OCI-LY1 (cell line): ENCODE measurements around the gene TAF6.

Source experiments
- H2AFZ ChIP-seq: fragments of 200-600 bp; sonication (generic), shearing (Covaris generic); 2 replicates; pipeline ENCODE4 v1.6.0; 2014; ENCODE audit warnings: antibody characterized with exemption, mild to moderate bottlenecking, low read length
- H3F3A ChIP-seq: fragments of 200-600 bp; sonication (generic), shearing (Covaris generic); 2 replicates; pipeline ENCODE4 v1.6.0; 2014; ENCODE audit warnings: mild to moderate bottlenecking, antibody characterized with exemption, low read length, moderate library complexity; ENCODE audit not compliant: insufficient read depth
- H3K27ac ChIP-seq: fragments of 200-600 bp; sonication (generic); 2 replicates; pipeline ENCODE4 v1.5.1; 2014; ENCODE audit warnings: low read length, mixed run types, mild to moderate bottlenecking, low read depth; ENCODE audit not compliant: poor library complexity, severe bottlenecking
- H3K27me3 ChIP-seq: fragments of 200-600 bp; sonication (generic); 2 replicates; pipeline ENCODE4 v1.6.0; 2014; ENCODE audit warnings: antibody characterized with exemption, mild to moderate bottlenecking, low read length, moderate library complexity; ENCODE audit not compliant: insufficient read depth
- H3K36me3 ChIP-seq: fragments of 200-600 bp; sonication (generic); 2 replicates; pipeline ENCODE4 v1.6.1; 2014; ENCODE audit warnings: mild to moderate bottlenecking, antibody characterized with exemption, low read length, moderate library complexity, mixed read lengths; ENCODE audit not compliant: insufficient read depth
- H3K4me1 ChIP-seq: fragments of 200-600 bp; sonication (generic); 2 replicates; pipeline ENCODE4 v1.5.1; 2014; ENCODE audit warnings: mild to moderate bottlenecking, low read length, moderate library complexity; ENCODE audit not compliant: insufficient read depth, severe bottlenecking
- H3K4me2 ChIP-seq: fragments of 200-600 bp; sonication (generic), shearing (Covaris generic); 2 replicates; pipeline ENCODE4 v1.6.1; 2014; ENCODE audit warnings: low read length
- H3K4me3 ChIP-seq: fragments of 200-600 bp; sonication (generic); 2 replicates; pipeline ENCODE4 v1.5.1; 2014; ENCODE audit warnings: low read length, low read depth, mild to moderate bottlenecking, mixed read lengths; ENCODE audit not compliant: poor library complexity, severe bottlenecking
- H3K79me2 ChIP-seq: fragments of 200-600 bp; shearing (Covaris generic); 2 replicates; pipeline ENCODE4 v1.6.1; 2016; ENCODE audit warnings: mixed run types, low read length, mixed read lengths; ENCODE audit not compliant: insufficient read depth
- H3K9ac ChIP-seq: fragments of 200-600 bp; sonication (generic), shearing (Covaris generic); 2 replicates; pipeline ENCODE4 v1.6.1; 2014; ENCODE audit warnings: mild to moderate bottlenecking, low read length, mixed read lengths
- H3K9me2 ChIP-seq: fragments of 200-600 bp; sonication (generic), shearing (Covaris generic); 2 replicates; pipeline ENCODE4 v1.6.1; 2014; ENCODE audit warnings: low read depth, mild to moderate bottlenecking, low read length, mixed read lengths
- H3K9me3 ChIP-seq: fragments of 200-600 bp; shearing (Covaris generic); 2 replicates; pipeline ENCODE4 v1.6.1; 2014; ENCODE audit warnings: low read length, mixed read lengths
- H4K20me1 ChIP-seq: fragments of 200-600 bp; sonication (generic), shearing (Covaris generic); 2 replicates; pipeline ENCODE4 v1.6.0; 2016; ENCODE audit warnings: mild to moderate bottlenecking, low read length; ENCODE audit not compliant: insufficient read depth
- CTCF ChIP-seq: fragments of 200-600 bp; sonication (generic), shearing (Covaris generic); IDR thresholded peaks from 2 replicates; pipeline ENCODE4 v1.5.1; 2017; ENCODE audit warnings: mild to moderate bottlenecking, antibody characterized with exemption, low read length, moderate library complexity, mixed read lengths
- EZH2 ChIP-seq: fragments of 200-600 bp; sonication (generic), shearing (Covaris generic); IDR thresholded peaks from 2 replicates; pipeline ENCODE4 v1.8.0; 2017; ENCODE audit warnings: borderline replicate concordance, mixed run types, mild to moderate bottlenecking, antibody characterized with exemption, low read length, moderate library complexity, mixed read lengths

Gene TAF6

DNA sequence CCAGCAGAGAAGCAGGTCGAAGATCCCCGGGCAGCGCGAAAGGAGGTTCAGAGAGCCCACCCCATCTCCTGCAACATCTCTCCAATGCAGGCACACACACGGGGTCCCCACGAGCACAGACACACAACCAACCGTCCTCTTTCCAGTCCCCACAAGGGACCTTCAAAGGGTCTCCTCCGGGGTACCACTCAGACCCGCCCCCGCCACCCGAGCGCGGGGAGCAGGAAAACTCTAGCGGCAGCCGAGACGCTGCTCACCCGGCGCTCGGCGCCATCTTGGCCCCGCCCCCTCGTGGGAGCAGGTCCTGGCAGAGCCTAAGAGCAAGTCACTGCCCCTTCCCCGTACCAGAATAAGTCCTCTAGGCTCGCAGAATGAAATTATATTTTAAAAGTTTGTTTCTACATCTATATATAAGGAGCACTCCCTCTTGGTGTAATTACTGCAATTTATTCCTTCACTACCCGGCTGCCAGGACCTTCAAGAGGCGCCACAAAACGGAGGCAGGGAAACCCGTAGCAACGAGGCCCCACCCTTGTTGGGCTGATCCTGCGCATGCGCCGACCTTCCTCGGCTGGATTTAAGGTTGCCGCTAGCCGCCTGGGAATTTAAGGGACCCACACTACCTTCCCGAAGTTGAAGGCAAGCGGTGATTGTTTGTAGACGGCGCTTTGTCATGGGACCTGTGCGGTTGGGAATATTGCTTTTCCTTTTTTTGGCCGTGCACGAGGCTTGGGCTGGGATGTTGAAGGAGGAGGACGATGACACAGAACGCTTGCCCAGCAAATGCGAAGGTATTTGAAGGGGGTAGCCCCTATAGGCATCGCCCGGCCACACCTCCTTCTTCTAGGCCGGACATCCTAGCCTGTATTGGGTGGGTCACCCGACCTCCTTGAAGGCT, at the start of gene TAF6, which contains the start of gene CNPY4:
Gene TAF6, minus strand, starts transcription at position 287 of the 898 bp plus-strand sequence. CDS start 5,149 bp downstream, outside the sequence.
Gene CNPY4, plus strand, starts transcription at position 563 of the 898 bp plus-strand sequence. Its CDS starts 111 bp downstream, at position 674.
- H3K4me1 ChIP-seq: peaks cover 29% of the 10 kb centered on the region
- no peaks in the 10 kb centered on the region for H3F3A ChIP-seq
- no peaks in the 10 kb centered on the region for H3K27me3 ChIP-seq
- H3K79me2 ChIP-seq: no peaks in the 10 kb centered on the region
- no peaks in the 10 kb centered on the region for H4K20me1 ChIP-seq
- H3K9me3 ChIP-seq: no peaks in the 10 kb centered on the region
- peak within 1 kb of the TSS; percentile 78 for H3K9ac ChIP-seq
- H3K27ac ChIP-seq: peak within 1 kb of the TSS; percentile 76
- no peaks in the 10 kb centered on the region for H3K9me2 ChIP-seq
- H3K36me3 ChIP-seq: peaks cover 6% of the 10 kb centered on the region; the same call in 1 of the 2 replicates
- H2AFZ ChIP-seq: no peak within 1 kb of the TSS
- peak within 1 kb of the TSS; percentile 75 for H3K4me3 ChIP-seq
- peak within 1 kb of the TSS; percentile 79 for H3K4me2 ChIP-seq
- TF ChIP-seq CTCF: no peak
- no peak for TF ChIP-seq EZH2

DNA sequence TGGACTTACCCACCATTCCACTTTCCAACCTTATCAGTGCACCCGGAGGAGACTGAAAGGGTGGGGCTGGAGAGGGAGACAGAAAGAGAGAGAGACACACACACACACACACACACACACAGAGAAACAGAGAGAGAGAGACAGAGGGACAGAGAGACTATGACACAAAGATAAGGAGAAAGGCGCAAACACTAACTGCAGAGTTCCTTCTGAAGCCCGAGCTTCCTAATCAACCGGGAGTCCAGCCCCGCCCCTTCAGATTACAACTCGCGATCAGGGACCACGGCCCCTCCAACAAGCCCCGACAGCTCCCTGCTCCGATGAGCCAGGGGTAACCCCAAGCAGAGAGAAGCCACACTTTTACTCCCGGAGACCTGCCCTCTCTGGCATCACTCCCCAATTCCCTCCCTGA, 48.8 kb upstream of the TAF6 start:
- peak overlapping the region; percentile 31; the same call in 1 of the 2 replicates for H3K4me2 ChIP-seq
- H3K36me3 ChIP-seq: no peaks in the 10 kb centered on the region
- no peak overlapping the region for H3K4me3 ChIP-seq
- H4K20me1 ChIP-seq: no peaks in the 10 kb centered on the region
- TF ChIP-seq EZH2 (no peak), CTCF (no peak)
- H3F3A ChIP-seq: no peaks in the 10 kb centered on the region; the same call in 1 of the 2 replicates
- H3K9me3 ChIP-seq: no peaks in the 10 kb centered on the region
- H3K9me2 ChIP-seq: no peaks in the 10 kb centered on the region
- H3K27ac ChIP-seq: no peak overlapping the region
- H2AFZ ChIP-seq: no peak overlapping the region
- H3K79me2 ChIP-seq: no peaks in the 10 kb centered on the region
- H3K27me3 ChIP-seq: peaks cover 34% of the 10 kb centered on the region
- H3K4me1 ChIP-seq: peaks cover 28% of the 10 kb centered on the region
- no peak overlapping the region for H3K9ac ChIP-seq

GRCh38 chr7:100166970-100167911, 48.1 kb upstream of the TAF6 start:
- Histone ChIP-seq H3K79me2 (no peaks in the 10 kb centered on the region), H3K4me3 (no peak overlapping the region), H3K9me3 (no peaks in the 10 kb centered on the region), H2AFZ (no peak overlapping the region), H4K20me1 (no peaks in the 10 kb centered on the region), H3K4me1 (peaks cover 28% of the 10 kb centered on the region), H3F3A (no peaks in the 10 kb centered on the region; the same call in 1 of the 2 replicates), H3K27ac (no peak overlapping the region), H3K4me2 (no peak overlapping the region), H3K36me3 (no peaks in the 10 kb centered on the region), H3K9ac (no peak overlapping the region), H3K27me3 (peaks cover 34% of the 10 kb centered on the region), H3K9me2 (no peaks in the 10 kb centered on the region)
- no peak for TF ChIP-seq CTCF
- no peak for TF ChIP-seq EZH2
